ENCODE results near the gene STAB2.

The STAB2 gene

DNA sequence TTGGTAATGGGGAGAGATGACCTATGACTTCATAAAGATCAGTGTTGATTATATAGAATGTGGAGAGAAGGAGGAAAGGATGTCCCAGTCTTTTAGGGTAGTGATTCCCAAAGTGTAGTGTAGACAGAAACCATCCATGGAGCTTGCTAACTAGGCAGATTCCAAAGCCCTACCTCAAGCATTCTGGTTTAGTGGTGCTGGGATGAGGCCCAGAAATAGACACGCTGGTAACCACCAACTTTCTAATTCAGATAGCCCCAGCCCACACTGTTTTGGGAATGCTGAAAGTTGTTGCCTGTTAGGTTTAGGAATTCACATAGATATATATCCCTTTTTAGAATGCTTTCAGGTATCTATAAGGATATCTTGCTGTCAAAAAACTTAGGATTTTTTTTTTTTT lies 69.2 kb downstream of the STAB2 start:
- DNase-seq = no peak

DNA sequence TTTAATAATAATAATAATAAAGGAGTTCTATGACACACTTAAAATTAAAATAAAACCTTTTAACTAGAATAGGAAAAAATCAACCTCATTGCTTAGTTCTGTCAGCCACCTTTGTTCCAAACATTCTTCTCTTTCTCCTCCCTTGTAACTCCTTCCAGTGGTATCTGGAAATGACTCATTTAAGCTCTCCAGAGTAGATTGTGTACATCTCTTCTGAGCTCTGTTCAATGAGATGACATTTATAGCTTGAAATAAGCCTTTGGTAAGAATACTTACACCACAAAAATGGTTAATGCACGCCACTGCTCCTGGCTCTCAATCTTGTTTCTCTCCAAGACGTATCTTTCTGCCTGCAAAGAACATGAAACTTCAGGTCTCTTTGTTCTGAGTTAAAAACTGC lies 70.3 kb downstream of the STAB2 start:
- no peak for DNase-seq

DNA sequence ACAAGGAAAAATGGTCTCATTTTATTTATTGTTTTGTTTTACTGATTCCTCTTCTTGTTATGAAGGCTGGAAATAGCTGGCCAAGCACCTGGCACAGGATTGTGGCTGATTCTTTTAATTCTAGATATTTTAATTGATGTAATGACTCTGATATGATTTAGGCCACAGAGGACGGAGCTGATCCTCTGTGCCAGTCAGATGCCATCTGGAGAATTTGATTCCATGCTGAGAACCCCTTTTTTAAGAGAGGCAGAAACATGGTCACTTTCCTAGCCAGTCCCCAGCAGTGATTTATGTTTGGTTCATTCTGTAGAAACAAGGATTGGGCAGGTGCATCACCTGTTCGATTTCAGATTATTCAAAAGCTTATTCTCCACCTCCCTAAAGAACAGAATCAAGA lies 77.6 kb downstream of the STAB2 start:
- no peak for DNase-seq

DNA sequence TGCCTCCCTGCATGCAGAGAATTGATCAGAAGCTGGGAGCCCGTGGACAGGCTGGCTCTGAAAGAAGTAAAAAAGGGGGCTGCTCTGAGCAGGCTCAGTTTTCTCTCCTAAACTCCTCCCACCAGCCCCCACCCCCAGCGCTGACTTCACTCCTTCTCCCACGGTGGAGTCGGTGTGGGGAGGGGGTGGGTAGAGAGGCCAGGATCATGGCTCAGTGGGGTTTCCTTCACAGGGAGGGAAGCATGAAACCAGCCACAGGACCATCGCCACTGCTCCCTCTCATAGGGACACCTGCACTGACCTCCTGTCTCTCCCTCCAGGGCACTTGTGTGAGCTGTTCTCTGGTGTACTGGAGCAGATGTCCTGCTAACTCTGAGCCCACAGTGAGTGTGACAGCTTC lies 78.9 kb downstream of the STAB2 start:
- no peak for DNase-seq

DNA sequence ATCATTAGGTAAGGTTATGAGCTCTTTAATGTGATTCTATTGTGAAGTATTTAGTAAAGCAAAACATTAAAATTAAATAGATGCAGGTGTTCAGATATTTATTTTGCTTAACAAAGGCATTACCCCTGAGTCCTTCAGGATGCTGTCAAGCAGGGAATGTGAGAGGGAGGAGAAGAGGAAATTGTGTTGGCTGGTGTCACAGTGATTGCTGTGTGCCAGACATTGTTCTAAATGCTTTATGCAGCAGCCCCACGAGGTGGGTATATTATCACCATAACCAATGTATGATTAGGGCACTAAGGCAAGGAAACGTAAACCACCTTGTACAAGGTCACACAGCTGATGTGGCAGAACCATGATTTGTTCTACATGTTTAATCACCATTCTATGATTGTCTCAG lies 80.1 kb downstream of the STAB2 start:
- DNase-seq = no peak

DNA sequence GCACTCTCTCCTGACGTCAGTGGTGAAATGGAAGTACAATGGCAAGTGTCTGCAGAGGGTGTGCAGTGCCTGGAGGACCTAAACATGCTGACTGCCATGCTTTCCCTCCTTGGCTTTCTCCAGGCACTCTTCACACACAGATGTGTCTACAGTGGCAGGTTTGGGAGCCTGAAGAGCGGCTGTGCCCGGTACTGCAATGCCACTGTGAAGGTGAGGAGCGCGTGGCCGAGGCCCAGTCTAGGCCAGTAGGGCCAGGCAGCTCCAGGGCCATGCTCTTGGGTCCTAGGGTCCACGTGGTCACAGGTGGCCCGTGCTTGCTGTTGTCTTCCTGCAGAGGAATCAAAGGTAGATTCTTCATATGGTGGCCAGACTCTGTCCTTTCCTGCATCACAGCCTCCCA lies 81.4 kb downstream of the STAB2 start:
- DNase-seq = no peak

DNA sequence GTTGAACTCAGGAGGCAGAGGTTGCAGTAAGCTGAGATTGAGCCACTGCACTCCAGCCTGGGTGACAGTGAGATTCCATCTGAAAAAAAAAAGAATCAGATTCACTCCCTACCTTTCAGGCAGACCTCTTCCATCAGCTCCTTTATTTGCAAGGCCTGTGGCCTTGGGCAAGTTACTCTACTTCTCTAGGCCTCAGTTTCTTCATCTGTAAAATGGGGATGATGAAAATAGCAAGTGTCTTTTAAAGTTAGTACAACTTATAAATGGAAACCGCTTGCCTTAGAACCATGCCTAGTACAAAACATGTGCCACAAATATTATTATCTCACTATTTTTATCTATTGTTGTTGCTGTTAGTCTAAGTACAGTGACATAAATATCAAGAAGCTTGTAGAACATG lies 84.3 kb downstream of the STAB2 start:
- DNase-seq = no peak

DNA sequence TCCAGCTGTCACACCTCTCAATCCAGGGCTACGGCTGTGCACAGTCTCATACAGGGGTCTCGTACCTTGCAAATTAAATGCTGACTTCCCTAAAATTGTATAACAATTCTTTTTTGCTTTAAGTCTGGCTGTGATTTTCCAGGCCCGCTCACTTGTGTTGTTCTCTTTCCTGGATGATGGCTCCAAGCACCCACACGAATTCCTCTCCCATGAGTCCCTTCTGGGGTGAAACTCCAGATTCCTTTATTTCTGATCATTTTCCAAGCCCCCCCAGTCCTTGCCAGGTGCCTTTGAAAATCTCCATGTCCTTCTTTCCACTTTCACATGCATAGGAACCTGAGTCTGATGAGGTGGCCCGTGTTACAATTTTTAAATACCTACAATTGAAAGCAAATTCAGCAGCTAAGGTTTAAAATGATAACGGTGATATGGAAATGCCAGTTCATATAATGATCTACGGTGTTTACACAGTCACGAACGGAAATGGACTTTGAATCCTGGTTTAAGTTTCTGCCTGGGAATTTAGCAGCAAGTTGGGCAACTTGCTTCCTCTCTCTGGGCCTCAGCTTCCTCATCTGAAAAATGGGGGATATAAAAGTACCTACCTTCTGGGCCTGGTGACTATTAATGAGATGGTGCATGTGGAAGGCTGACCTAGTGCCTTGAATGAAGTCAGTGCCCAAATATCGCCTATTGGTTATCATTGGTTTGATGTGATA lies 85.5 kb downstream of the STAB2 start:
- DNase-seq = no peak

DNA sequence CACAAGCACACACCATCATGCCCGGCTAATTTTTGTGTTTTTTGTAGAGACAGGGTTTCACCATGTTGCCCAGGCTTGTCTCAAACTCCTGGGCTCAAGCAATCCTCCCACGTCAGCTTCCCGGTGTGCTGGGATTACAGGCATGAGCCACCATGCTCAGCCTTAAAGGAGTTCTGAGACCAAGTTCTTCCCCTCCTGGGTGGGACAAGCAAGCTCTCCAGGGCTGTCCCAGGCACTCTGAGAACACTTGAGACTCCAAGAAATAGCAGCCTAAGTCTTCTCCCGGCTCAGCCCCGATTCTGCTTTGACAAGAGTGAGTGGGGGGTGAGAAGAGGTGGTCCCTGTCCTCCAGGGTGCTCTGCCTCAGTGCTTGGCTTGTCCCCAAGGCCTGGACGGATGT lies 86.4 kb downstream of the STAB2 start:
- DNase-seq = no peak

DNA sequence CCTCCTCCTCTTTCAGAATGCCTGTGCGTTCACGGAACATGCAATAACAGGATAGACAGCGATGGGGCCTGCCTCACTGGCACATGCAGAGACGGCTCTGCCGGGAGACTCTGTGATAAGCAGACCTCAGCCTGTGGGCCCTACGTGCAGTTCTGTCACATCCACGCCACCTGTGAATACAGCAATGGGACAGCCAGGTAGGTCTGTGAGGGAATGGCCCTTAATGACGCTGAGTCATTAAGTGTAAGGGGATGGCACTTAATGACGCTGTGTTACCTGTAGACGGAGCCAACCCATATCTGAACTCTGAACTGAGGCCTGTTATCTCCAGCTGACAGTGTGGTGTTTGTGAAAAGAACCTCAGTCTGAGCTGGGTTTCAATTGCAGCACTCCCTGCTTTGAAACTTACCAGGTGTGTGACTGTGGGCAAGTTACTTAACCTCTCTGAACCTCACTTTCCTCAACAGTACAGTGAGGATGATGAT lies 86.9 kb downstream of the STAB2 start:
- no peak for DNase-seq

DNA sequence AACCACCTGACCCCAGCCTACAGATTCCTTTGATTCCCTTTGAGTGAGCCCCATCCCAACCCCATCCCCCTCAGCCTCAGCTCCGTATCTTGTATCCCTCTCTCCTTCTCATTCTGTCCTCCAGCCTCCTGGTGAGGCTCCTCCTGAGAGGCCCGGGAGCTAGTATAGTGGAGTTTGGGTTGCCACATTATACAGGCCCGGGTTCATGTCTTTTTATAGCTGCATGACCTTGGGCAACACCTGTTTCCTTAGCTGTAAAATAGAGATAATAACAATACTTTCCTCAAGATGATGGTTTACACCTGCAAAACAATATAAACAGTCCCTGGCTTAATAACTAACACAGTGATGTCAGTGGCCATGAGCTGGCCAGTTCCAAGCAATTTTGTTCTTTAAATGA lies 89.8 kb downstream of the STAB2 start:
- DNase-seq = no peak

DNA sequence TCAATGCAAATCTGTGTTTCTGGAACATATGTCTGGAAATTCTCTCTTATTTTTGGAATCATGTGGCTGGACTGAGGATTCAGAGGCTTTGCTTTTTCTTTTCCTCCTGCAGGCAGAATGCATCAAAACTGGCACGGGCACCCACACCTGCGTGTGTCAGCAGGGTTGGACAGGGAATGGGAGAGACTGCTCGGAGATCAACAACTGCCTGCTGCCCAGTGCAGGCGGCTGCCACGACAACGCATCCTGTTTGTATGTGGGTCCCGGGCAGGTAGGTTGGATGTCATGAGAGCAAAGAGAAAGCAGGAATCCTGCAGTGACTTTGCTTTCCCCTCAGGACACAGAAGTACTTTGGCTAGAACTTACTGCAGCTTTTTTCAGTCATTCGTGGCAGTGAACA lies 90.3 kb downstream of the STAB2 start:
- no peak for DNase-seq

DNA sequence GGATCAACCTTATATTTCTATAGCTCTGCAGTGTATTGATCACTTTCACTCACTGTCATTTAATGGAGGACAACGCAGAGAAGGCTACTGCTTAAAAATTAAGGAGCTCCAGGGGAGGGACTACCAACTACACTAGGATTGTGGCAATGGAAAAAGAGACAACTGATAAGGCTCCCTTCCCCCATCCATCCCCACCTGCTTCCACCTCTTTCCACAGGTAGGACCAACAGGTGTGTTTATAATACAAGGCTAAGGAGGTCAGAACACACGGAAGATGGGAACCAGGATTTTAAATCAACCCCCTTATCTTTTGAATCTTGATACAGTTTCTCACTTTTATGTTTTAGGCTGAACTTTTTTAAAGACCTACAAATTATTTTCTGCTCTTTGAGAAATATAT lies 90.8 kb downstream of the STAB2 start:
- DNase-seq = no peak

DNA sequence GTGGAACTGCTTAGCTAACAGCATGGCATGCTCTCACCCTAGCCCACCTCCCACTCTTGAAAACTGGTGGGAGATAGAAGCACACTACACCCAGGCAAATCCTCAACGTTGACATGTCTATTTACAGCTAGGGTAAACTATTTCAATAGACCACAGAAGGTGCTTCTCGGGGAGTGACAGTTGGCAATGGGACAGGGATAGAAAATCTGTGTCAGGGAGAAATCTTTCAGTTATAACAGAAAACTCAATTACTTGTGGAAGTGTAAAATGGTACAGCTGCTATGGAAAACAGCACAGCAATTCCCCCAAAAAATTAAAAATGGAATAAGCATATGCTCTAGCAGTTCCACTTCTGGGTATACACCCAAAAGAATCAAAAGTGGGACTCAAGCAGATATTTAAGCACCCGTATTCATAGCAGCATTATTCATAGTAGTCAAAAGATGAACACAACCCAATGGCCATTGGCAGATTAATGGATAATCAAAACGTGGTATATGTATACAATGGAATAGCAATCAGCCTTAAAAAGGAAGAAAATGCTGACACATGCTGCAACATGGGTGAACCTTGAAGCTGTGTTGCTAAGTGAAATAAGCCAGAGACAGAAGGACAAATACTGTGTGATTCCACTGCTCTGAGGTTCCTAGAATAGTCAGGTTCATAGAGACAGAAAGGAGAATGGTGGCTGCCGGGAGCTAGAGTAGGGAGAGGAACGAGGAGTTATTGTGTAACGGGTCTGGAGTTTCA lies 92.5 kb downstream of the STAB2 start:
- no peak for DNase-seq

DNA sequence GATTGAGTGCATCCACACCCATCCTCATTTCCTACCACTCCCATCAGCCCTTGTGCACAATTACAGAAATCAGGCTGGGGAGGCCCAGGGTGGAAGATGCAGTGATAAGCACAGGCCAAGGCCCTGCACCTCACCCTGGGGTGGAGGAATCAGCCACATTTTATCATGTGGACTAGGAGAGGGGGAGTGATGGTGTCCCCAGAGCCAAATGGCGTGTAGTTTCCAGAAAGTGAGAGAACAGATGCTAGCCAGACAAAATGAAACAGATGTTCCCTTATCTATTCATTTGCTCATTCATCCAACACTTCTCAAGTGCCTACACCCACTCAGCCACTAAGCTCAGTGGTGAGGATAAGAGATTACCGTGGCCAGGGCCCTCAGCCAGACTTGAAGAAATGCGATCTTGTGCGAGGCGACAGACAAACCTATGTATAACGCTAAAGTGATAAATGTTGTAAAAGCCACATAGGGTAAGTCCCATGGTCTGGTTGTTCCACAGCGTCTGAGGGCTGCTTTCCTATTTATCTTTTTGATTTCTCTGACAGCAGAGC lies 93.6 kb downstream of the STAB2 start:
- DNase-seq = no peak

DNA sequence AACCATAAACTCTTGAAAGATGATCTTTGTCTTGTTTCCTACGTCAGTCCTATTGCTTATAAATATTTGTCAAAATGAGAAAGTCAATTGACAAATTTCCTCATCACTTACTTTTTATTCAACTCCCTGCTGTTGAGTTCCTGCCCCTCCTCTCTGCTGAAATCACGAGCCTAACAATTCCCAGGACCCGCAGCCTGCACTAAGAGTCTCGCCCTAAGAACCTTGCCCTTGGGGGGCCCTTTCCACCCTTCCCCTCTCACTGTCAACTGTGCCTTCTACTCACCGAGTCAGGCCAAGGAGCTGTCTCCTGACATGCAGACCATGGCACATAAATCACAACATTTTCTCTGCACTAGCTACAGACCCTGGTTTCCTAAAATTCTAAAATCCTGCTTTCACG lies 99.0 kb downstream of the STAB2 start:
- no peak for DNase-seq

DNA sequence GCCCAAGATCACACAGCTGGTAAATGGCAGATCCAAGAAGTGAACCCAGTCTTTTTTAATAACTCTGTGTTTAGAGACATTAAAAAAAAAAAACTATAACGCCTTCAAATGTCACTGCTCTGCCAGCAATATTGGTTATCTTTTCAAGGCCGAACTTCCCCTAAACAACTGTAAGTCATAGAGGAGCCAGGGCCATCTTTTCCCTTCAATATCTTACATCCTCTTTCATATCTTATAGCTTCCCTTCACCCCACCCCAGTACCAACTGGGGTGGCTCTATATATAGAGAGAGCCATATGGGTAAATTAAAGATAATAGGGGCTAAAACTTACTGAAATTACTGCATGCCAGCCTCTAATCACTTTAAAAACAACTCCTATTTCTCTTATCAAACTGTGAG lies 100.2 kb downstream of the STAB2 start:
- DNase-seq = no peak

DNA sequence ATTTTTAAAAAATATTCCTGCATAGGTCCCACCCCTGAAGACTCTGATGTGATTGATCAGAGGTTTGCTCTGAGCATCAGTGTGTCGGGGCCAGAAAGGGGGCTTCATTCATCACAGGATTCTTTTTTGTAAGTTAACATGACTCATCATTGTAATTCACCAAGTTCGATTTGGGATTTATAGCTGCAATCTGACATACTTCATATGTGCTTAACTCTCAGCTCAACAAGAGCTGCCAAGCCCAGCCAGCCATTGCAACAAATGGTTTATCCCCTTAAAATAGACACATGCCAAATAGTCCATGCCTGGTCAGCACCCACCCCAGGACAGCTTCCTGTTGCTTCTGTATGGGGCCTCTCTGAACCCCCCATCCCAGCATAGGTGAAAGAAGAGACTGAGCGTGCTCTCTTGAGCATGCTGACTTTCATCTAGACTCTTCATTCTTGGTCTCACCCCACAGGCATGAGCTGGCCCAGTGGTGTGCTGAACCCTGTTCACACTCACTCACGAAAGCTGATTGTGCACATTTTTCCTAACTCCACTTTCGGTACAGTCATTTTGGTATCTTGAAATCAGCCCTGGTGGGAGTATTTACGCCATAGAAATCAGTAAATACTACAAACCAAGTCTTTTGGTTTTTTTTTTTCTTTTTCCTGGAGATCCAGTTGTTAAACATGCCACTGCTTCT lies 101.4 kb downstream of the STAB2 start:
- DNase-seq = no peak

DNA sequence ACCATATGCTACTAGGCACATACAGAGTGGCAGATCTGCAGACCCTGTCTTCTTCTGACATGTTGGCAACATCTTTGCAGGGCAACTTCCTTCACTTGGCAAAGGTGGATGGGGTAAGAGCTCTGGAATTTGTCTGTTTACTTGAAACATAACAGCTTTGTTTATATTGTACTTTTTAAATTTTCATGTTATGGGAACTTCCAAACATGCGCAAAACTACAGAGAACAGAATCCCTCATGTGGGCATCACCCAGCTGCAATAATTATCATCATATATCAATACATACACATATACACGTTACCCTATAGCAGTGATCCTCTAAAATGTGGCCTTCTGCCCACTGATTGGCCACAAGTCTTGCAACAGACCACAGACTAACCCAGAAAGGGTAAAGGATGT lies 103.4 kb downstream of the STAB2 start:
- no peak for DNase-seq

DNA sequence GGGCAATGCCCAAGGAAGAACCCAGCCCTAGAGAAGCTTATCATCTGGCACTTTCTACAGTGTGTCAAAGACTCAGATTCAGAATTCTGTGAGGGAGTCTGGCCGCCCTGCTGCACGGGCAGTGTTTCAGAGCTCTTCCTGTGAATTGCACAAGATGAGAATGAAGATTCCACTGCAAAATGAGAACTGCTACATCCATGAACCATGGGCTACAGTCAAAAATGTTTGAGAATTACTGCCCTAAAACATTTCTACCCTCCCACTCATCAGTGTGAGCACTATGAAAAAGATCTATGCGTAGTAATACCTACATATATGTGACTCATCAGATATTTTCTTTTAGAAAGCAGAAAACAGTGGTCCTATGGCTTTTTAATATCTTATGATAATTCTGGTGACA lies 104.0 kb downstream of the STAB2 start:
- no peak for DNase-seq

DNA sequence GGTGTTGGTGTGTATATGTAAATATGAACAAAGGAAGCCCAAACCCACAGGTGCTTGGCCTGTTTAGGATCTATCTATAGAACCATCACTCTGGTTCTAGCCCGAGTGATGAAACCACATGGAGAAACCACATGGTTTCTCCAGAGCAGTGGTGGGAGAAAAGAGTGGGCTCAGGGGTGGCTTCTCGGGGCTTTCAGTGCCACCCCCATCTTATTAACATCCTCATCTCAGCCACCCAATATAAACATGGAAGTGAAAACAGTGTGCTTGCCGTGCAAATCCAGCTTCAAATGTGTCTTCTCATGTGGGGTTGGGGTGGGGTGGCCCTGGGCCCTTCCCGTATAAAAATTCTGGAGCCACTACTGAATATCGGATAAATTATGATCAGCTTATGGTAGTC lies 109.0 kb downstream of the STAB2 start:
- no peak for DNase-seq

DNA sequence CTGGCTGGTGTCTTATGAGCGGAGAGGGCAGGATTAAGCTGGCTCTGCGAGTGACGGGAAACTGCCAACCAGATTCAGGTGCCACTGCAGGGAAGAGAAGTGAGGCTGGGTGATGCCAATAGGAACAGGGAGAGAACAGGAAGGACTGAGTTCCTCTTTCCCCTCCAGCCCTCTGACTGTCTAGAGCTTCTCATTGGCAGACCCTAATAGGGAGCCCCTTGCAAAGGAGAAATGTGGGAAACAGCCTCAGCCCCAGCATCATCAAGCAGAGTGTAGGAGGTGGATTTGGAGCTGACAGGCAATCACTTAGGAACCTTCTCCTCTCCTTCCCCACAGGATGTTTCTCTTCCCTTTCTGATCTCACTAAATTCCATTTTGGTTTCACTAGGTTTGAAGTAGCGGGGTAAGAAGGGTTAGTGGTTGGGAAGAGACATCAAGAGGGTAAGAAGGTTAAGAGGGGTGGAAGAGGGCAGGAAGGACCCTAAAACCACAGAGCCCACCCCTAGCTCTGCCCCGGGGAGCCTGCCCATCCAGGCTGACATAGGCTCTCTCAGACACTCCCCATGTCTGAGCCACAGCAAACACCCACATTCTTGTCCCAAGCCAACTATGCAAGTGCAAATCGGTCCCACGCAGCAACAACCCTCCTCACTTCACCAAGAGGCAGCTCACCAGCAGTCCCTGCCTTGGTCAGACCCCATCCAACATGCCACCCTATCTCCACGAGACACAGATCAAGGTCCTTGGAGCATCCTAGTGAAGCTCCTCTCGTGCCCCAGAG lies 111.1 kb downstream of the STAB2 start:
- no peak for DNase-seq

Data from activated naive CD4-positive, alpha-beta T cell treated with Interleukin-2 at 50 U/mL for 16 hours (primary cell).